HepG2 (cell line): Measurements from ENCODE around the gene MYBPC2. TPM values are rescaled to one million over a fixed set of nuclear protein-coding genes. Genes with fewer than 3 reads are reported as not detected.

Experiments used
- ATAC-seq: fragments of 200-7000 bp; cut with Tn5 transposase; 3 replicates; pipeline ENCODE4 v1.9.1; 2020; ENCODE audit warnings: mild to moderate bottlenecking, moderate library complexity
- BruUV-seq: library from RNA; stranded (reverse); fragments of 400-500 nt; replicated peaks from 2 replicates; lab custom pipeline; 2021; lab: Mats Ljungman, UMichigan
- CTCF ChIA-PET: fragments of 300-600 bp; formaldehyde crosslinking; extraction: SDS; loops from one replicate; lab custom pipeline; 2021; ENCODE audit warnings: low total read pairs, inconsistent platforms, low intra/inter-chr PET ratio; lab: Yijun Ruan, JAX
- POLR2A ChIA-PET: fragments of 350-600 bp; sonication (Branson Sonifier 250); formaldehyde crosslinking; loops from one replicate; lab custom pipeline; 2020; ENCODE audit warnings: antibody characterized with exemption, inconsistent platforms; lab: Yijun Ruan, JAX
- DNase-seq: peaks from one replicate; pipeline ENCODE4 v3.0.0-alpha.2; 2015; ENCODE audit warnings: low spot score
- FAIRE-seq: peaks from 3 replicates; lab custom pipeline; 2011; peaks lifted over from hg19 to GRCh38; lab: Jason Lieb, UNC
- H2AFZ ChIP-seq: one replicate; pipeline ENCODE4 v1.6.1; 2011; ENCODE audit warnings: low read length, inconsistent platforms
- H3K27ac ChIP-seq: fragments of 300-600 bp; 3 replicates; pipeline ENCODE4 v1.8.0; 2011; ENCODE audit warnings: mixed run types, mild to moderate bottlenecking, mixed read lengths, low read length, inconsistent platforms; ENCODE audit not compliant: insufficient read depth; ENCODE audit errors: extremely low read length
- H3K27me3 ChIP-seq, 2 experiments: fragments of 200-600 bp in 1 of 2; 2 replicates in 1 of 2; 3 replicates in 1 of 2; pipeline versions ENCODE4 v1.6.0 to v1.8.0; 2011; ENCODE audit warnings: low read length in 2 of 2, mild to moderate bottlenecking in 2 of 2, moderate library complexity in 2 of 2, inconsistent platforms in 1 of 2; ENCODE audit not compliant: insufficient read depth in 2 of 2, control insufficient read depth in 1 of 2
- H3K36me3 ChIP-seq, 2 experiments: fragments of 200-600 bp in 1 of 2; replicated peaks in 1 of 2; 2 replicates in 1 of 2; 3 replicates in 1 of 2; pipeline versions ENCODE4 v1.5.1 to v1.8.0; 2011; ENCODE audit warnings: low read length in 2 of 2, inconsistent platforms in 1 of 2; ENCODE audit not compliant: insufficient read depth in 2 of 2, control insufficient read depth in 1 of 2
- H3K4me1 ChIP-seq: 2 replicates; pipeline ENCODE4 v1.5.1; 2012; ENCODE audit warnings: low read length, inconsistent platforms; ENCODE audit not compliant: insufficient read depth
- H3K4me2 ChIP-seq: 2 replicates; pipeline ENCODE4 v1.6.0; 2011; ENCODE audit warnings: low read depth, low read length, inconsistent platforms
- H3K4me3 ChIP-seq, 3 experiments: fragments of 200-600 bp in 1 of 3; sonication (generic), shearing (Covaris generic) in 1 of 3; replicated peaks in 1 of 3; 2 replicates each; pipeline ENCODE4 v1.5.1; 2011 to 2016; ENCODE audit warnings: low read length in 3 of 3, inconsistent platforms in 2 of 3, low read depth in 2 of 3, mild to moderate bottlenecking in 2 of 3, control low read depth in 1 of 3, mixed read lengths in 1 of 3; ENCODE audit not compliant: insufficient read depth in 1 of 3
- H3K79me2 ChIP-seq: one replicate; pipeline ENCODE4 v1.6.1; 2011; ENCODE audit warnings: low read length, inconsistent platforms; ENCODE audit not compliant: insufficient read depth
- H3K9ac ChIP-seq: 2 replicates; pipeline ENCODE4 v1.6.0; 2011; ENCODE audit warnings: mild to moderate bottlenecking, low read depth, low read length, inconsistent platforms; ENCODE audit not compliant: insufficient read depth
- H3K9me3 ChIP-seq: 2 replicates; pipeline ENCODE4 v1.5.1; 2012; ENCODE audit warnings: mild to moderate bottlenecking, low read length
- H4K20me1 ChIP-seq: 2 replicates; pipeline ENCODE4 v1.6.0; 2011; ENCODE audit warnings: inconsistent platforms, mild to moderate bottlenecking, low read length, moderate library complexity; ENCODE audit not compliant: insufficient read depth
- ATAD3A ChIP-seq: sonication (generic); formaldehyde crosslinking; IDR thresholded peaks from 2 replicates; pipeline ENCODE4 v1.4.0; 2020; ENCODE audit warnings: missing genetic modification reagents
- CEBPB ChIP-seq: IDR thresholded peaks from 2 replicates; pipeline ENCODE4 v1.6.1; 2011; ENCODE audit warnings: low read depth, low read length, improper control_type of control experiment, borderline replicate concordance
- HNRNPLL ChIP-seq: fragments of 200-400 bp; formaldehyde crosslinking; IDR thresholded peaks from 2 replicates; pipeline ENCODE4 v1.6.1; 2017; ENCODE audit warnings: mild to moderate bottlenecking, low read depth, low read length; ENCODE audit not compliant: poor library complexity, severe bottlenecking
- ZFY ChIP-seq: sonication (generic); formaldehyde crosslinking; IDR thresholded peaks from 2 replicates; pipeline ENCODE4 v1.4.0; 2020; ENCODE audit warnings: missing genetic modification reagents
- ZNF296 ChIP-seq: sonication (generic); formaldehyde crosslinking; conservative IDR thresholded peaks from 2 replicates; pipeline ENCODE4 v1.5.0; 2020; ENCODE audit warnings: mild to moderate bottlenecking, missing genetic modification reagents
- ZNF33B ChIP-seq: sonication (generic); formaldehyde crosslinking; IDR thresholded peaks from 2 replicates; pipeline ENCODE4 v1.5.1; 2020; ENCODE audit warnings: mild to moderate bottlenecking, missing genetic modification reagents
- ZSCAN30 ChIP-seq: sonication (generic); formaldehyde crosslinking; IDR thresholded peaks from 2 replicates; pipeline ENCODE4 v1.5.0; 2020; ENCODE audit warnings: mild to moderate bottlenecking, missing genetic modification reagents
- WGBS: methylation state at CpG from one replicate; pipeline ENCODE4 v1.1.6; 2017; ENCODE audit warnings: low lambda C conversion rate; 5-methylcytosine and 5-hydroxymethylcytosine counted together
- in situ Hi-C: cut with HindIII; loops from 2 replicates; pipeline ENCODE4 v1.10.0; 2017; ENCODE audit warnings: low pct_unique_long_range_greater_than_20kb; ENCODE audit not compliant: extremely low pct_ligation_motif_present
- intact Hi-C: fragments of 100-400 bp; cut with micrococcal nuclease; formaldehyde crosslinking; loops from one replicate; pipeline ENCODE4 v1.10.0; 2022; ENCODE audit not compliant: unreplicated experiment
- polyA plus RNA-seq, 8 experiments: library from polyadenylated mRNA; depleted of rRNA in 3 of 8; stranded (reverse) in 7 of 8; unstranded in 1 of 8; fragments of >200 nt; fragmentation: Illumina TruSeq in 4 of 8; extraction: Trizol in 4 of 8; gene quantifications; 2 replicates each; pipeline versions ENCODE4 v1.2.1 to v1.2.3, GENCODE V29; 2011 to 2016; ENCODE audit warnings: low read depth in 4 of 8, missing spikeins in 1 of 8, mixed read lengths in 1 of 8; ENCODE audit not compliant: insufficient read depth in 1 of 8
- total RNA-seq, 5 experiments: library from RNA; depleted of rRNA; stranded (reverse); fragments of >200 nt; fragmentation: Illumina TruSeq; extraction: Trizol; gene quantifications; 2 replicates each; pipeline ENCODE4 v1.2.3, GENCODE V29; 2016; ENCODE audit warnings: low read depth in 1 of 5
- TF ChIP-seq, protein P1 (sequence below): sonication (generic); formaldehyde crosslinking; IDR thresholded peaks from 2 replicates; pipeline ENCODE4 v1.4.0; 2020; ENCODE audit warnings: missing genetic modification reagents
- TF ChIP-seq, protein P2 (sequence below), 2 experiments: sonication (generic) in 1 of 2; formaldehyde crosslinking in 1 of 2; IDR thresholded peaks; 2 replicates each; pipeline versions ENCODE4 v1.6.1 to v1.9.0; 2014 to 2022; ENCODE audit warnings: antibody characterized with exemption in 1 of 2, borderline replicate concordance in 1 of 2, inconsistent platforms in 1 of 2, low read depth in 1 of 2, missing genetic modification reagents in 1 of 2

The MYBPC2 gene
- total and polyA plus RNA-seq, 2 of the 13 experiments (the other 11 are each of a cell fraction or from before 2014, with no cell fraction given), result not detected

DNA sequence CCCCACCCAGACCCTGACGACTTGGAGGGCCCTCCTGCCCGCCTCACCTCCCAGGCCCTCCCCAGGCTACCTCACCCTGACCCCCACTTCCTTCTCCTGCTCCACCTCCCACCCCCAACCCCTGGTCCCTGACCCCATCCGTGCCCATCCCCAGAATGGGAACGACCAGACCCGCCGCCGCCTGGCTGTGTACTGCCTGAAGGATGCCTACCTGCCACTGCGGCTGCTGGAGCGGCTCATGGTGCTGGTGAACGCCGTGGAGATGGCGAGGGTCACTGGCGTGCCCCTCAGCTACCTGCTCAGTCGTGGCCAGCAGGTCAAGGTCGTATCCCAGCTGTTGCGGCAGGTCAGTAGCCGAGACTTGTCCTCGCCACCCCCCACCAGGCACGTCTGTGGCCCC, 25.9 kb upstream of the MYBPC2 start:
- TF ChIP-seq ZFY (CRISPR knock-in tag) (no peak), CEBPB (no peak), ZNF33B (CRISPR knock-in tag) (no peak), ZNF296 (CRISPR knock-in tag) (no peak)
- H3K4me1 ChIP-seq, result peaks cover 14% of the 10 kb centered on the region
- H3K4me2 ChIP-seq, result no peak overlapping the region
- H3K4me3 ChIP-seq, result no peak overlapping the region
- no TSS peak for BruUV-seq
- H3K27me3 ChIP-seq, result no peaks in the 10 kb centered on the region
- no peak for ATAC-seq
- H4K20me1 ChIP-seq, result no peaks in the 10 kb centered on the region
- no peak overlapping the region for H3K27ac ChIP-seq
- no peak for FAIRE-seq
- DNase-seq, result no peak
- WGBS, result 98% methylated on average over 12 of the region's 19 CpGs
- in situ Hi-C loops, result no loop called here
- ChIA-PET CTCF (no interaction called here), POLR2A (no interaction called here)
- no peaks in the 10 kb centered on the region for H3K79me2 ChIP-seq
- H3K9ac ChIP-seq, result no peak overlapping the region
- intact Hi-C loops, result no loop called here
- H3K9me3 ChIP-seq, result no peaks in the 10 kb centered on the region
- H2AFZ ChIP-seq, result no peak overlapping the region
- peaks cover 16 to 30% of the 10 kb centered on the region in 2 experiments; a peak in 3 of 5 replicates for H3K36me3 ChIP-seq

DNA sequence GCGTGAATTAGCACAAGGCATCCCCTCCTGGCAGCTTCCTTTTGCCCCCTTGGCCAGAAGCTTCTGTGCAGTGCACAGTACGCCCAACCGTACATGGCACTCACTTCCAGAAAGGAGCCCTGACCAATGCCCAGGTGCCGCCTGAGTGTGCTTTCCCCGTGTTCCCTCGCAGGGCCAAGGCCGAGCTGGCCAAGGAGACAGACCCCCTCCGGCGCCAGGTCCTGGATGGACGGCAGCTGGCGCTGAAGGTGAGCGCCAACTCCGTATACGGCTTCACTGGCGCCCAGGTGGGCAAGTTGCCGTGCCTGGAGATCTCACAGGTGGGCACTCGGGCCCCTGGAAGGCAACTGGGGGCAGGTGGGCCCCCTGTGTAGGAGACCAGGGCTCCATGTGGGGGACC, 23.3 kb upstream of the MYBPC2 start:
- in situ Hi-C loops, result no loop called here
- H2AFZ ChIP-seq, result no peak overlapping the region
- no peak overlapping the region for H3K27ac ChIP-seq
- CTCF ChIA-PET, result no interaction called here
- peaks cover 11 to 20% of the 10 kb centered on the region in 2 experiments; a peak in 3 of 5 replicates for H3K36me3 ChIP-seq
- no peaks in the 10 kb centered on the region for H4K20me1 ChIP-seq
- H3K4me3 ChIP-seq, result no peak overlapping the region
- POLR2A ChIA-PET, result no interaction called here
- H3K9ac ChIP-seq, result no peak overlapping the region
- no peaks in the 10 kb centered on the region for H3K9me3 ChIP-seq
- FAIRE-seq (no peak), ATAC-seq (no peak), DNase-seq (no peak)
- 100% methylated on average over 5 of the region's 17 CpGs for WGBS
- H3K27me3 ChIP-seq, result no peaks in the 10 kb centered on the region
- intact Hi-C loops, result no loop called here
- peaks cover 14% of the 10 kb centered on the region for H3K4me1 ChIP-seq
- H3K79me2 ChIP-seq, result no peaks in the 10 kb centered on the region
- no TSS peak for BruUV-seq
- H3K4me2 ChIP-seq, result no peak overlapping the region
- TF ChIP-seq ATAD3A (CRISPR knock-in tag), result no peak
- TF ChIP-seq, protein P1, sequence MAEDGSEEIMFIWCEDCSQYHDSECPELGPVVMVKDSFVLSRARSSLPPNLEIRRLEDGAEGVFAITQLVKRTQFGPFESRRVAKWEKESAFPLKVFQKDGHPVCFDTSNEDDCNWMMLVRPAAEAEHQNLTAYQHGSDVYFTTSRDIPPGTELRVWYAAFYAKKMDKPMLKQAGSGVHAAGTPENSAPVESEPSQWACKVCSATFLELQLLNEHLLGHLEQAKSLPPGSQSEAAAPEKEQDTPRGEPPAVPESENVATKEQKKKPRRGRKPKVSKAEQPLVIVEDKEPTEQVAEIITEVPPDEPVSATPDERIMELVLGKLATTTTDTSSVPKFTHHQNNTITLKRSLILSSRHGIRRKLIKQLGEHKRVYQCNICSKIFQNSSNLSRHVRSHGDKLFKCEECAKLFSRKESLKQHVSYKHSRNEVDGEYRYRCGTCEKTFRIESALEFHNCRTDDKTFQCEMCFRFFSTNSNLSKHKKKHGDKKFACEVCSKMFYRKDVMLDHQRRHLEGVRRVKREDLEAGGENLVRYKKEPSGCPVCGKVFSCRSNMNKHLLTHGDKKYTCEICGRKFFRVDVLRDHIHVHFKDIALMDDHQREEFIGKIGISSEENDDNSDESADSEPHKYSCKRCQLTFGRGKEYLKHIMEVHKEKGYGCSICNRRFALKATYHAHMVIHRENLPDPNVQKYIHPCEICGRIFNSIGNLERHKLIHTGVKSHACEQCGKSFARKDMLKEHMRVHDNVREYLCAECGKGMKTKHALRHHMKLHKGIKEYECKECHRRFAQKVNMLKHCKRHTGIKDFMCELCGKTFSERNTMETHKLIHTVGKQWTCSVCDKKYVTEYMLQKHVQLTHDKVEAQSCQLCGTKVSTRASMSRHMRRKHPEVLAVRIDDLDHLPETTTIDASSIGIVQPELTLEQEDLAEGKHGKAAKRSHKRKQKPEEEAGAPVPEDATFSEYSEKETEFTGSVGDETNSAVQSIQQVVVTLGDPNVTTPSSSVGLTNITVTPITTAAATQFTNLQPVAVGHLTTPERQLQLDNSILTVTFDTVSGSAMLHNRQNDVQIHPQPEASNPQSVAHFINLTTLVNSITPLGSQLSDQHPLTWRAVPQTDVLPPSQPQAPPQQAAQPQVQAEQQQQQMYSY, result no peak
- TF ChIP-seq ZSCAN30, result no peak
- TF ChIP-seq HNRNPLL, result no peak
- TF ChIP-seq, protein P2, sequence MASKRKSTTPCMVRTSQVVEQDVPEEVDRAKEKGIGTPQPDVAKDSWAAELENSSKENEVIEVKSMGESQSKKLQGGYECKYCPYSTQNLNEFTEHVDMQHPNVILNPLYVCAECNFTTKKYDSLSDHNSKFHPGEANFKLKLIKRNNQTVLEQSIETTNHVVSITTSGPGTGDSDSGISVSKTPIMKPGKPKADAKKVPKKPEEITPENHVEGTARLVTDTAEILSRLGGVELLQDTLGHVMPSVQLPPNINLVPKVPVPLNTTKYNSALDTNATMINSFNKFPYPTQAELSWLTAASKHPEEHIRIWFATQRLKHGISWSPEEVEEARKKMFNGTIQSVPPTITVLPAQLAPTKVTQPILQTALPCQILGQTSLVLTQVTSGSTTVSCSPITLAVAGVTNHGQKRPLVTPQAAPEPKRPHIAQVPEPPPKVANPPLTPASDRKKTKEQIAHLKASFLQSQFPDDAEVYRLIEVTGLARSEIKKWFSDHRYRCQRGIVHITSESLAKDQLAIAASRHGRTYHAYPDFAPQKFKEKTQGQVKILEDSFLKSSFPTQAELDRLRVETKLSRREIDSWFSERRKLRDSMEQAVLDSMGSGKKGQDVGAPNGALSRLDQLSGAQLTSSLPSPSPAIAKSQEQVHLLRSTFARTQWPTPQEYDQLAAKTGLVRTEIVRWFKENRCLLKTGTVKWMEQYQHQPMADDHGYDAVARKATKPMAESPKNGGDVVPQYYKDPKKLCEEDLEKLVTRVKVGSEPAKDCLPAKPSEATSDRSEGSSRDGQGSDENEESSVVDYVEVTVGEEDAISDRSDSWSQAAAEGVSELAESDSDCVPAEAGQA (IDR thresholded peaks at IDR 0.05; ENCODE audit: low read depth), result no peak
- TF ChIP-seq, protein P2 (CRISPR knock-in tag; IDR thresholded peaks at IDR 0.05; ENCODE audit: borderline replicate concordance), result no peak
